Endodermal cell (in vitro differentiated cells): ENCODE measurements around the gene RDH14. TPM values are rescaled to one million over a fixed set of nuclear protein-coding genes. Genes with fewer than 3 reads are reported as not detected.

ENCODE experiments used
- DNase-seq: peaks from one replicate; pipeline ENCODE4 v3.0.0-alpha.2; 2017
- H3K27ac ChIP-seq: 2 replicates; pipeline ENCODE4 v1.5.1; 2013; ENCODE audit warnings: mild to moderate bottlenecking, low read depth, low read length, moderate library complexity
- H3K27me3 ChIP-seq: 2 replicates; pipeline ENCODE4 v1.6.1; 2013; ENCODE audit warnings: mild to moderate bottlenecking, low read length, moderate library complexity; ENCODE audit not compliant: insufficient read depth, control insufficient read depth, poor library complexity, severe bottlenecking
- H3K36me3 ChIP-seq: 2 replicates; pipeline ENCODE4 v1.7.0; 2013; ENCODE audit warnings: mild to moderate bottlenecking, low read length, moderate library complexity; ENCODE audit not compliant: control insufficient read depth, insufficient read depth
- H3K4me1 ChIP-seq: one replicate; pipeline ENCODE4 v1.7.0; 2013; ENCODE audit warnings: low read length; ENCODE audit not compliant: control insufficient read depth, insufficient read depth
- H3K4me3 ChIP-seq: 2 replicates; pipeline ENCODE4 v1.5.1; 2013; ENCODE audit warnings: mild to moderate bottlenecking, low read length, moderate library complexity
- H3K9ac ChIP-seq: 2 replicates; pipeline ENCODE4 v1.6.1; 2013; ENCODE audit warnings: mild to moderate bottlenecking, low read length, moderate library complexity; ENCODE audit not compliant: poor library complexity, severe bottlenecking; ENCODE audit errors: extremely low read depth
- H3K9me3 ChIP-seq: 2 replicates; pipeline ENCODE4 v1.6.1; 2013; ENCODE audit warnings: mild to moderate bottlenecking, low read length, moderate library complexity; ENCODE audit not compliant: control insufficient read depth
- H3K27ac Mint-ChIP-seq: 2 replicates; pipeline ENCODE4 v1.8.0; 2020; ENCODE audit warnings: mixed read lengths
- H3K27me3 Mint-ChIP-seq: 2 replicates; pipeline ENCODE4 v1.8.0; 2021; ENCODE audit warnings: mild to moderate bottlenecking, mixed read lengths; ENCODE audit not compliant: insufficient read depth
- H3K36me3 Mint-ChIP-seq: 2 replicates; pipeline ENCODE4 v1.8.0; 2020; ENCODE audit warnings: low read depth, mixed read lengths
- H3K4me1 Mint-ChIP-seq: 2 replicates; pipeline ENCODE4 v1.8.0; 2020; ENCODE audit warnings: mixed read lengths
- H3K4me3 Mint-ChIP-seq: 2 replicates; pipeline ENCODE4 v1.8.0; 2020; ENCODE audit warnings: mild to moderate bottlenecking, moderate library complexity, mixed read lengths
- H3K9me3 Mint-ChIP-seq: 2 replicates; pipeline ENCODE4 v1.8.0; 2020; ENCODE audit warnings: mild to moderate bottlenecking, mixed read lengths
- CTCF ChIP-seq: fragments of 200-600 bp; sonication (generic); conservative IDR thresholded peaks from 2 replicates; pipeline ENCODE4 v1.5.0; 2021; ENCODE audit warnings: antibody characterized with exemption, mild to moderate bottlenecking
- WGBS, 2 experiments: methylation state at CpG; one replicate each; pipeline versions ENCODE4 v1.1.5 to v1.1.7; 2013; ENCODE audit warnings: missing lambda C conversion rate in 2 of 2, mixed read lengths in 1 of 2; ENCODE audit not compliant: insufficient coverage in 1 of 2, insufficient read length in 1 of 2; 5-methylcytosine and 5-hydroxymethylcytosine counted together
- total RNA-seq, 2 donors: library from RNA; stranded (reverse); fragmentation: NEBNext Ultra II Directional in 1 of 2; extraction: Animal tissue kit (Norgen Biotek cat#: 25700) in 1 of 2; gene quantifications; 2 replicates in 1 of 2; 3 replicates in 1 of 2; pipeline ENCODE4 v1.2.1, GENCODE V29; 2021

RDH14 gene
- total RNA-seq, 2 donors from 2014 or later, result 22.6 to 23.0 TPM

- Histone ChIP-seq H3K27me3 (peaks cover 7% of the 10 kb centered on the region), H3K9ac (no peak overlapping the region), H3K9me3 (no peaks in the 10 kb centered on the region), H3K27ac (no peak overlapping the region), H3K36me3 (peaks cover 21% of the 10 kb centered on the region), H3K4me3 (no peak overlapping the region), H3K4me1 (no peaks in the 10 kb centered on the region)
- H3K4me1 Mint-ChIP-seq, result peaks cover 4% of the 10 kb centered on the region
- WGBS, 2 experiments, result 94% methylated on average over 2 of the region's 2 CpGs; no CpG with 5 or more reads in 1 of the 2 experiments
- H3K27ac Mint-ChIP-seq, result no peak overlapping the region
- no peak for DNase-seq
- TF ChIP-seq CTCF, result no peak
- peaks cover 16% of the 10 kb centered on the region for H3K36me3 Mint-ChIP-seq
- no peak overlapping the region for H3K4me3 Mint-ChIP-seq
- H3K9me3 Mint-ChIP-seq, result no peaks in the 10 kb centered on the region
- no peaks in the 10 kb centered on the region for H3K27me3 Mint-ChIP-seq
Observed at GRCh38 chr2:18551623-18552022, 8.8 kb downstream of the RDH14 start.

- no CpG with 5 or more reads among the region's 1 CpG for WGBS, 2 experiments
- no peak for TF ChIP-seq CTCF
- Mint-ChIP-seq H3K4me3 (no peak overlapping the region), H3K27ac (no peak overlapping the region), H3K4me1 (peaks cover 9% of the 10 kb centered on the region), H3K36me3 (peaks cover 16% of the 10 kb centered on the region), H3K9me3 (no peaks in the 10 kb centered on the region), H3K27me3 (no peaks in the 10 kb centered on the region)
- Histone ChIP-seq H3K4me1 (peaks cover 3% of the 10 kb centered on the region), H3K4me3 (no peak overlapping the region), H3K27me3 (peaks cover 7% of the 10 kb centered on the region), H3K9ac (no peak overlapping the region), H3K9me3 (no peaks in the 10 kb centered on the region), H3K36me3 (peaks cover 18% of the 10 kb centered on the region), H3K27ac (no peak overlapping the region)
- no peak for DNase-seq
Observed at GRCh38 chr2:18551169-18551568, 9.3 kb downstream of the RDH14 start.

- H3K4me1 Mint-ChIP-seq, result peaks cover 15% of the 10 kb centered on the region
- H3K27me3 Mint-ChIP-seq, result no peaks in the 10 kb centered on the region
- peaks cover 12% of the 10 kb centered on the region for H3K36me3 Mint-ChIP-seq
- no peak overlapping the region for H3K27ac Mint-ChIP-seq
- Histone ChIP-seq H3K4me3 (no peak overlapping the region), H3K4me1 (peaks cover 8% of the 10 kb centered on the region), H3K27ac (no peak overlapping the region), H3K36me3 (peaks cover 12% of the 10 kb centered on the region), H3K27me3 (peaks cover 7% of the 10 kb centered on the region), H3K9ac (no peak overlapping the region), H3K9me3 (no peaks in the 10 kb centered on the region)
- 98% methylated on average over 2 of the region's 2 CpGs; no CpG with 5 or more reads in 1 of the 2 experiments for WGBS, 2 experiments
- DNase-seq, result no peak
- H3K4me3 Mint-ChIP-seq, result no peak overlapping the region
- H3K9me3 Mint-ChIP-seq, result no peaks in the 10 kb centered on the region
- TF ChIP-seq CTCF, result no peak
Observed at GRCh38 chr2:18550433-18550832, 10.0 kb downstream of the RDH14 start.
